GM21515 (cell line): Measurements from ENCODE around the gene PASK.
A peak's percentile ranks its signal among the peaks of the same experiment; 100 is the strongest.
"Not testable (repeated sequence)": the region's sequence is repeated elsewhere in the genome, so short reads cannot be mapped to it uniquely, and the experiment has no call there.

Experiments
- ATAC-seq: cut with Tn5 transposase; IDR thresholded peaks from one replicate; pipeline ENCODE4 v1.9.1; 2021; ENCODE audit not compliant: unreplicated experiment

PASK gene

DNA sequence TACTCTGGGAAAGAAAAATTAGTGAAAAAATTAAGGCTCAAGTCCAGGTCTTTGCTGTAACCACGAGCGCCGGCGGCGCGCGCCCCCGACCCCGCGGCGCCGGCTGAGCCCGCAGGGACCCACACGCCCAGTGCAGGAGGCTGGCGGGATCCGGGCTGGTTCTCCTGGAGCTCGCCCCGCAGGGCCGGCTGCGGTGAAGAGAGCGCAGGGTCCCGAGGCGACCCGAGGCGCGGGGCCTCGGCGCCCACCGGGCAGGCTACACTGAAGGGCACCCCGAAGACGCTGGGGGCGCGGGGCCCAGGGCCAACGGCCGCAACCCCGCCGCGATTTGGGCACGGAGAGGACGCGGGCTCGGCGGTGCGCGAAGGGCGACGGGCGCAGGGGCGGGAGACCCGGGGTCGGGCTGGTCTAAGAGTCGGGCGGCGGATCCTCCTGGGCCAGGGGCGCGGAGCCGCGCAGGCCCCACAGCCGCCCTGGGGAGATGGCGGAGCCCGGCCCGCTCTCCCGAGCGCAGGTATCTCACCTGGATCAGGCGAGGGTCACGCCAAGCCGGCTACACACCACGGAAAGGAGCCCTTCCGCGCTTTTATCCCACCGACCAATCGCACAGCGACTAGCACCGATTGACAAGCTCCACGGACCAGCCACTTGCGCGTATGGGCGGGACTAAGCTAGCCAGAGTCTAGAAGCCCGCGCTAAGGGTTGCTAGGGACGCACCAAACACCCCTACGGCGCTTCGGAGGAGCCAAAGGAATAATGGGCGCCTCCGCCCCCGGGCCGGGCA lies at the start of gene PASK:
Gene PASK, minus strand, starts transcription at position 582 of the 784 bp plus-strand sequence. CDS start 6,440 bp downstream, outside the sequence.
- peak; percentile 75 for ATAC-seq

DNA sequence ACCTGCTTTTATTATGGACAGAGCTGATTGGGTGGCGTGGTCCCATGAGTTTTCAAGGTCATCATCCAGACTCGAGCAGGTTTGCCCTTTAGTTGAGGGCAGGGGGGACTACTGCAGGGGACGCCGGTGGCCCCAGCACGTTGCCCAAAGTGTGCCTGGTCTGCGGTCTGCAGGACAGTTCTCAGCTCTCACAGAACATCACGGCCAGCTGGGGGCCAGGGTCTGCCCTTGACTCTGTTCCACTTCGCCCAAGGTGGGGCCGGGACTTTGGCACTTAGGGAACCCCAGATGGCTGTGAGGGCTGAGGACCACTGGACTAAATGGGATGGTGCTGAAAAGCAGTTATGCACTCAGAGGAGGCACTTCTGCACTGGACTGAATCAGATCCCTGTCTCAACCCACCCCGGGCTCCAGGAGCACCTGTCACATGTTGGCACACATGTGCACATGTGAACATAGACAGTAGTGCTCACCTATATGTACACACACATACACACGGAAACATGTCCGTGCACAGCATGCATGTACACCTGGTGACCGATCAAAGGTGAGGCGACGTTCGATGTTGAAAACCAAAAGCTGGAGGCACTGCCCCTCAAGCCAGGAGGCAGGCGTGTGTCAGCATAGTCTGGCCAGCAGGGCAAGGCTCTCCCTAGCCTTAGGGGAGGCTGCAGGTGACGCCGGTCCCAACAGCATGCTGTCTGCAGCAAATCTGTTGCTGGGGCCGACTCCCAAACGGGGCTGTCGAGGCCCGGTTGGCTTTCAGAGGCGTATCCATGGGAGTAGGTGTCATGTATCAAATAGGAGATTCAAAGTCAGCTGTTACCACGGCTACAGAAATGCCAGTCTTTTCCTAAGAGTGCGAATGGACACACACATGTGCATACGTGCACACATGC lies 49.4 kb upstream of the PASK start:
- ATAC-seq = no peak

DNA sequence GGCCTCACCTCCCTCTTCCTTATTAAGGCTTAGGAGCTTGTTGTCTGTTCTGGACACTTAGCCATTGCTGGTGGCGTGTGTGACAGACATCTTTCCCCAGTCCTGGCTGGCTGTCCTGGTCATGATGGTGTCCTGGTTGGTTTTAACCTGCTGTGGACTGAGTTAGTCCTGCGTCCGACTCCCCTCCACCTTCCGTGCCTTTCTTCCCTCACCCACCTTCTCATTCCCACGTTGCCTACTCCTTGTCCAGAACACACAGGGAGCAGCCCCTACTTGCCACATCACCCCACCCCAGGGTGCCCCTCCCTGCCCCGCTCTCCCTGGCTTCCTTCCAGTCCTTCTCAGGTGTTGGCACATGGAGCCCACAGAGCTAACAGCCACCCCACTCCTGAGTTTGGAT lies 48.7 kb upstream of the PASK start:
- no peak for ATAC-seq

DNA sequence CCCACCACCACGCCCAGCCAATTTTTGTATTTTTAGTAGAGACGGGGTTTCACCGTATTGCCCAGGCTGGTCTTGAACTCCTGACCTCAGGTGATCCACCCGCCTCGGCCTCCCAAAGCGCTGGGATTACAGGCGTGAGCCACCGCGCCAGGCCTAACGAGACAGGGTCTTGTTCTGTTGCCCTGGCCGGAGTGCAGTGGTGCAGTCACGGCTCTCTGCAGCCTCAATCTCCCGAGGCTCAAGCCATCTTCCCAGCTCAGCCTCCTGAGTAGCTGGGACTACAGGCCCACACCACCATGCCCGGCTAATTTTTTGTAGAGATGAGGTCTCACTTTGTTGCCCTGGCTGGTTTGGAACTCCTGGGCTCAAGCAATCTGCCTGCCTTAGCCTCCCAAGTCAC lies 48.0 kb upstream of the PASK start:
- ATAC-seq = not testable (repeated sequence)

DNA sequence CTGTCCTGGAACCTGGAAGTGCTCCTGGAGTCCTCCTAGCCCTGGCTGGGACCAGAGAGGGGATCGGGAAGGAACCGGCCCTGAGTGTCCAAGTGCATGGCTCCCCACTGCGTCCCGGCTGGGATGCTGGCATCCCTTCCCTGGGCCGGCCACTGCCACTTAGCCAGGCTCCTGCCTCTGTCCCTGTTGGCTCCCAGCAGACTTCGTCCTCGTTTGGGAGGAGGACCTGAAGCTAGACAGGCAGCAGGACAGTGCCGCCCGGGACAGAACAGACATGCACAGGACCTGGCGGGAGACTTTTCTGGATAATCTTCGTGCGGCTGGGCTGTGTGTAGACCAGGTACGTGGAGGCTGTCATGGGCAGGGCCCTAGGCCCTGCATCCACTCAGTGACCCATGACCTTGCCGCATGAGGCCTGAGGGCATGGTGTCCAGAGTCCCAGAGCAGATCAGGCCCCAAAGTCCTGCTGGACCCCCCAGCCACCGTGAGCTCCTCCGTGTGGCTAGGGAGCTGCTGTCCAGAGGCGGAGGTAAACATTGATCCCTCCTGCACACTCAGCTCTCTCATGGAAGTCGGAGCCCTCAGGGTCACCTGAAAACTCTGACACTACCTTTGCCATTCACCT lies 46.3 kb upstream of the PASK start:
- no peak for ATAC-seq

DNA sequence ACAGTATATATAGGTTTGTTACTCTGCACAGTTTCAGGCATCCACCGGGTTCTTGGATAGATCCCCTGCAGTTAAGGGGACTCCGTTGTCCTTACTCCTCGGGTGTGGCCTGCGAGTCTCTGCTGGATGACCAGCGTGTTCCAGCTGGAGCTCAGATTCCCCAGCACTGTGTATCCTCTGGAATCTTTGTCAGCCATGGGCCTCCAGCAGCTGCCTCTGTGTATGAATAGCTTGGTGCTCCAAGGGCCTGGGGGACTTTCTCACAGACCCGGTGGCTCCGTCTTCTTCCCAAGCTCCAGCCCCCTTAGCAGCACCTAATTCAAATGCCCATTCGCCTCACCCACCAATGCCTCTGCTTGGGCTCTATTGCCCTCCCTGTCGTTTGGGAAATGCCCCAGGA lies 45.5 kb upstream of the PASK start:
- no peak for ATAC-seq

DNA sequence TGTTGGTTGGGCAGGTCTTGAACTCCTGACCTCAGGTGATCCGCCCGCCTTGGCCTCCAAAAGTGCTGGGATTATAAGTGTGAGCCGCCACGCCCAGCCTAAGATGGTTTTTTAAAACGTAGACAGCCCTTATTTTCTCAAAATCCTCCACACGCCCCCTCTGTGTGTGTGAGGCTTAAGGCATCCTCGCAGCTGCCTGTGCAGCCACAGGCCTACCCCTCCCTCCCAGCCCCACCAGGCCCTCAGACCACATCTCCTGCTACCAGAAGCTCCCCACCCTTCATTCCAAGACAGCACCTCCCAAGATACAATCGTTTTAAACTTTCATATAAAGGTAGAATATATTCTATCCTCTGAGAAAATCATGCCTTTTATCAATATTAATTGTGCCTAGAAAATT lies 44.0 kb upstream of the PASK start:
- ATAC-seq = no peak

DNA sequence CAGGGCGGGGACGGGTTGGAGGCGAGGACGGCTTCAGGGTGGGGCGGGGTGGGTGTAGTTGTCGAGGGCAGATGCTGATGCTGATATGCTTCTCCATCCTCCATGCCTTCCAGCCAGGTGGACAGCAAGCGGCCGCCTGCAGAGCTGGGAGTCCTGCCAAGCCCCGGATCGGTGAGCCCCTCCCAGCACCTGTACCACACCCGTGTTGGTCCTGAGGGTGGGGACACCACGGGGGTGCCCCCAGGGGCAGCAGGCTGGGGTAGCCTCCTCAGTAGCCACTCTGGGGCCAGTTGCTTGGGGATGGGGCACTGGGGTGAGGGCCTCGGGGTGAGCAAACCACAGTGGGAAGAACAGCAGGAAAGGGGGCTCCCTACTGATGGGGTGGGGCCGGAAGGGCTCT lies 41.8 kb upstream of the PASK start:
- no peak for ATAC-seq

DNA sequence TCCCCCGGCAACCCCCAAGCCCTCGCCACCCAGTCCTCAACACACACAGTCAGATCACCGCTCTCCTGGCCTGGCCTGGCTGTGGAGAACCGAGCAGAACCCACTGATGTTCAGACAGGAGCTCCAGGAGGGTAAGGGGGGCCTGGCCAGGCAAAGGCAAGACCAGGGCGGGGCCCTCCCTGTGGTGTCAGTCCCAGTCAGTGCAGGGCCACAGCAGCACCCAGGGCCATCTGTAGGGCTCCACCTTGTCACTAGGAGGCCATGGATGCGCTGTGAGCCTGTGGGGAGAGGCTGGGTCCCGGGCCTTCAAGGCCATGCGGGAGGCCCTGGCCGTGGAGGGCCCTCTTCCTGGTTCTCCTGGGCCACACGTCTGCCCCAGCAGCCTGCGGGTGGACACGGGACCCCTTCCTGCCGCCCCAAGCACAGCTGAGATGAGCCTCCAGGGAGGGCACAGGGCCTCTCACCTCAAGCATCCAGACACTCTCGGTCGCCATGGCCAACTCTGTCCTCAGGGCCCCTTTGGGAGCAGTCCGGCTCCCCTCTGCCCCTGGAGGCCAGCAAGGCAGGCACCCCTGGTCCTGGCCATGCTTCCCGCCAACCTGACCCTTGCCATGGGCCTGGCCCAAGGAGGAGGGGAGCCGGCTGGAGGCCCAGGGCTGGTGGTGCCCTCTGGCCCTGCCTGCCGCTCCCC lies 41.2 kb upstream of the PASK start:
- ATAC-seq = no peak

DNA sequence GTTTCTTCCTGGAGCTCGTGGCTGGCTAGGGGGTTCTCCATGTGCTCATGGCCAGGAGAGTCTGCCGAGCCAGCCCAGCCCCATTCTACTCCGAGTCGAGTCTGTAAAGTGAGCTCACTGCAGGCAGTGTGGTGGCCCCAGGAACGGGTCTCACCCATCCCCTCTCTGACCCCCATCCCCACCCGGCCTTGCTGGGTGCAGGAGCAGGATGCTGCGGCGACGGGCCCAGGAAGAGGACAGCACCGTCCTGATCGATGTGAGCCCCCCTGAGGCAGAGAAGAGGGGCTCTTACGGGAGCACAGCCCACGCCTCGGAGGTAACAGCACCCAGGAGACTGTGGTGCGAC lies 40.6 kb upstream of the PASK start:
- no peak for ATAC-seq

DNA sequence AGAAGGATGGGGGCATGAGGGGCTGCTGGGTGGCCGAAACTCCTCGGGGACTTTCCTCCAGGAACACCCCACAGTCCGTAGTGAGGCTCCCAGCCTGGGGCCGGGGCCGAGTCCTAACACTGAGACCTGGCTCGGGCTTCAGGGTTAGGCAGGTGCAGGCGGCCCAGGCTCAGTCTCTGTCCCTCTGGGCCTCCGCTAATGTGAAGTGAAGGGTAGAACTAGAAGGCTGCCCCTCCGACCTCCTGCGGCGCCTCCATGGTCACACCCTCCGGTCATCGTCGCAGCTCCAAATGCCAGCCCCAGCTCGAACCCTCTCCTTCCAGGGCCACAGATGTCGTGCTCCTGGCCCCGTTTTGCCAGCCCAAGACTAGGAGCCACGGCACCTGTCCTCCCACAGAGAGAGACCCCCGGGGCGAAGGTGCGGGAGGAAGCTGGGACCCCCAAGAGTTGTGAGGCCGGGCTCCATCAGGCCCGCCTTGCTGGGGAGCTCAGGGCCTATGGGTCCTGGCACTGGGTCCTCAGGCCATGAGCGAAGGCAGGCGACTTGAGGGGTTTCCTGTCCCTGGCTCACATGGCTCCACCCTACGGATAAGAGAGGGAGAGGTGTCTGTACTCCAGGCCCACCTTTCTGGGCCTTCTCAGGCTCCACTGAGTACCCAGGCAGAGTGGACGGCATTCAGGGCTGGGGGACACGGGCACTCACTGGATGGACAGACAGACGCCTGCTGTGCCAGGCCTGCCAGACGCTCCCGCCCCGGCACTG lies 40.0 kb upstream of the PASK start:
- no peak for ATAC-seq

DNA sequence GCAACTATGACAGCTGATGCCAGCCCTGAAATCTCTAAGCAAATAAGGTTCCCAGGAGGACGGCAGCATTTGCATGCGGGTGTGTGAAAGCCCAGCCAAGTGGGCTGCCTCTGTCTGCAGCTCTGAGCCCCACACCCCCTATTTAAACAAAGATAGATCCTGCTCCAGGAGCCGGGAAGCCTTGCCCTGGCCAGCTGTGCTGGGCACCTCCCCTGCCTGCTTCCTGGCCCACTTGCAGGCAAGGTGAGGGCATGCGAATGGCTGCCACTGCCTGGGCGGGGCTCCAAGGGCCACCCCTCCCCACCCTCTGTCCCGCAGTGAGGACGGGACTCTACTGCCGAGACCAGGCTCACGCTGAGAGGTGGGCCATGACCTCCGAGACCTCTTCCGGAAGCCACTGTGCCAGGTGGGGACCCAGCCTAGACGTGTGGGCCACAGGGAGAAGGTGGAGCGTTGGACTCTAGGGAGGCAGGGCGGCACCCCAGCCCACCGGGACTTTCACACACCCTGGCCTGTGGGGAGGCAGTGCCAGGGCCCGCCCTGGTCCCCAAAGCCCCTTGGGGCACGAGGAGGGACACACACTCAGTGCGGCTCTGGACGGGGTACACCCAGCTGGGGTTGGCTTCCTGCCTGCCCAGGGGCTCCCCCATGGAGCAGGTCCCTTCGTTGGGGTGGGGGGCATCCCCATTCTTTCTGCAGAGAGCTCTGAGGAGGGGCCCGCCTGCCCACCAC lies 39.3 kb upstream of the PASK start, which contains the start of gene ANO7:
Gene ANO7, plus strand, starts transcription at position 317 of the 732 bp plus-strand sequence. CDS start 1,387 bp downstream, outside the sequence.
- no peak for ATAC-seq

DNA sequence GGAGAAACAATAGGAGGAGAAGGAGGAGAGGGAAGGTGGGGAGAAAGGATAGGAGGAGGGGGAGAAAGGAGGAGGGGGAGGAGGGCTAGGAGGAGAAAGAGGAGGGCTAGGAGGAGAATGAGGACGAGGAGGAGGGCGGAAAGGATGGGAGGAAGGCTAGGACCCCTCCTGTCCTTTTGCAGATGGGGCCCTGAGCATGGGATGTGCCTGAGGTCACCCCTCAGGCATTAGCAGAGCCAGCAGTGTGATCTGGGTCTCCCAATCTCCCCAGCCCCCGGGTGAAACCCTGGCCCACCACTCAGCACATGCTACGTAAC lies 38.6 kb upstream of the PASK start:
- no peak for ATAC-seq

DNA sequence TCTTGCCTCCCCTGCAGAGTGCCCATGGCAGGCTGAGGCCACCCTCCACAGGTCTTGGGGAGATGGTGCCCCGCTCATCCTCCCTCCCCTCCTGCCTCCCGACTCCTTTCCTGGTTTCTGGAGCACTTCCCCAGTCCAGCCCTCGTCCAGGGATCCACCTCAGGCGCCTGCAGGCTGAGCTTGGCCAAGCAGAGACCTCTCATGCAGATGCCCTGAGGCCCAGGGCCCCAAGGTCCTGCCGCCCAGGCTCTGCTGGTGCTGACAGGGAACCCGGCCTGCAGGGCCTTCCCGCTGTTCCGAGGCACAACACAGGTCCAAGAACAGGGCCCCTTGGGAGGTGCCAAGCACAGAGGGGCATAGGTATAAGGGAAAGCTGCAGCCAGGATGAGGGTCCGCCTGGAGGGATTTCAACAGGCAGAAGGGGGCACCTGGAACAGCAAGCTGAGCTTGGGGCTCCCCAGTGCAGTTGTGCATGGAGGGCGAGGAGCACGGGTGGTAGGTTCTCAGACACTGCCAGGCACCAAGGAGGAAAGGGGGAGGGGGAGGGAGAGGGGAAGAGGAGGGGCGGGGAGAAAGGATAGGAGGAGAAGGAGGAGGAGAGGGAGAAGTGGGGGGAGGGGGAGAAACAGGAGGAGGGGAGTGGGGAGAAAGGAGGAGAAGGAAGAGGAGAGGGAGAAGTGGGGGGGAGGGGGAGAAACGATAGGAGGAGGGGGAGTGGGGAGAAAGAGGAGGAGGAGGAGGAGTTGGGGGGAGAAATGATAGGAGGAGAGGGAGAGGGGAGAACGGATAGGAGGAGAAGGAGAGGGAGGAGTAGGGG lies 38.0 kb upstream of the PASK start:
- ATAC-seq = no peak

DNA sequence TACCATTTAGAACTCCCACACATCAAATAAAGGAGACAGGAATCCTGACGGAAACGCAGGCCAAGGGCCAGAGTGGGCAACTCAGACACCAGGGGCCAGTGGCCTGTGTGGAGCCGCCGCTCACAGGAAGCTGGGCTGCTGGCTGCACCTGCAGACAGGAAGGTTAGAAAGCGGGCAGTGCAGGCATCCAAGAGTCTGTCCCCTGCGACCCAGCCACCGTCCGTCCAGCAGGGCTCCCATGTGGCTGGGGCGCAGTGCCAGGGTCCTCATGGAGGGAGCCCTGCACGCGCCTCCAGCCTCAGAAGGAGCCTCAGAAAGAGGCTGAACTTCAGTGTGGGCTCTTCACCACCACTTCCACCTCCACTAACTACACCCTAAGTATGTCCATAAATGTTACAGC lies 36.7 kb upstream of the PASK start:
- ATAC-seq = no peak

DNA sequence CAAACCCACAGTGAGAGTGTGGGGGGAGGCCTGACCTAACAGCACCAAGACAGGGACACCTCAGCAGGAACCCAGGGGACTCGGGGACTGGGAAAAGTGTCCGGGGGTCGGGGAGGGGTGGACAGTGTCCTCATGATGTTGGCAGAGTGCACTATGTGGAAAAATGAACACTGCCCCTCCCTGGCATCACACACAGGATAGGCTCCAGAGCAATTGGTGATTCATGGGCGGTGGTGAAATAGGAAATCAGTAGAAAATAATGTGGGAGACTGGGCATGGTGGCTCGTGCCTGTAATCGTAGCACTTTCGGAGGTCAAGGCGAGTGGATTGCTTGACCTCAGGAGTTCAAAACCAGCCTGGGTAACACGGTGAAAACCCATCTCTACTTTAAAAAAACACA lies 35.6 kb upstream of the PASK start:
- ATAC-seq = no peak

DNA sequence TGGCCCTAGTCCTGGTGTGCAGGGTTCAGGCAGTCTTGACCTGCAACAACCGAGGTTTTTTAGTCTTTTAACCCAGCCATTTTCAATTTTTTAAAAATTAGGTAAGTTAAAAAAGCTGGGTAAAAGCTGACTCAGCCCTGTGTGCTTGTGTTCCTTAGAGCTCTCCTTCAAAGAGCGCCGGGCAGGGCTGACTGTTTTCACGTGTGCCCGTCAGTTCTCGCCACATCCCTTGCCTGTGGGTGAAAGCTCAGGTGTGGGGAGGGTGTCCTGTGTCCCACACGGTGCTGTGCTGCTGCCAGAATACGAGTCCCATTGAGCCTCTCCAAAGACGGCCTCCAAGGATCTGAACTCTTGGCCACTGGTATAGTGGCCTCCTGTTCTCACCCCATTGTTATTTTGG lies 33.9 kb upstream of the PASK start:
- no peak for ATAC-seq

DNA sequence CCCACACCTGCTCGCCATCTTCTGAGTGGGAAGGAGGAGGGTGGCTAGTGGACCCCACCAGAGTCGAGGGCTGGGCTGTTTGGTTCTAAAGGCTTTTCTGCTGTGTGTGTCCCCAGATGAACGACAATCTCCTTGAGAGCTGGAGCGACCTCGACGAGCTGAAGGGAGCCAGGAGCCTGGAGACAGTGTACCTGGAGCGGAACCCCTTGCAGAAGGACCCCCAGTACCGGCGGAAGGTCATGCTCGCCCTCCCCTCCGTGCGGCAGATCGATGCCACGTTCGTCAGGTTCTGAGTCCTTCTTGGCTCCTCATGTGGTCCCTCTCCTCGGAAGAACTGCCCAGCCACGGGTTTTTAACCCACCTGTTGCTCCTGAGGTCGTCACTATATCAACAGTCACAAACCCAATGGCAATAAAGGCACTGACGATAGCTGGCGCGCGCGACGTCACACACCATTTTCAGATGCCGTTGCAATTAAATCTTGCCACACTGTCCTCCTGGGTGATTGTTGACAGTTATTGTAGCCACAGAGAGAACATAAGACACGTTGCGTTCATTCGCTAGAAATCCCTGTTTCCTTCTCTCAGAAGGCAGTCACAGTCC lies 33.4 kb upstream of the PASK start:
- no peak for ATAC-seq

DNA sequence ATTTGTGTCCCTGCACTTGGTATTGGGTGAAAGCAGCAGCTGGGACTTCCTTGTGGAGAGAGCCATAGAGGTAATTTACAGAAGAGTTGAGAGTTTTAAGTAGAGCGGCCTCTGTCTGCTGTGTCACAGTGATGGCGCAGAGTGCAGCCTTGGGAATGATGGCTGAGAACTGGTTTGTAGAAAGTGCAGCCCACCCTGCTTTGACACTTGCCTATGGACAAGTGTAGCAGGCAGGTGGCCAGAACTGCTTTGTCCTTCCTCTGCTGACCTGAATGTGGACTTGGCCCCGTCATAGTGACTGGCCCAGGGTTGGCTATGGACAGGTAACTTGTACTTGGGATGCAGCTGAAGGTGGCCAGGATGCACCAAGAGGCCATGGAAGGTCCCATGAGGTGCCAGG lies 32.9 kb upstream of the PASK start:
- no peak for ATAC-seq
